Measurements from ENCODE around the gene NR2E1. TPM values are rescaled to one million over a fixed set of nuclear protein-coding genes. Genes with fewer than 3 reads are reported as not detected.

The NR2E1 gene
- total and polyA plus RNA-seq, 7 donors = not detected

GRCh38 chr6:108152446-108152845 is 13.4 kb upstream of the NR2E1 start:
- Histone ChIP-seq H3K36me3 (no peaks in the 10 kb centered on the region), H3K4me3 (no peak overlapping the region), H3K9me3 (peaks cover 0 to 3% (median 0%) of the 10 kb centered on the region in 4 donors), H3K27ac (no peak overlapping the region), H3K4me1 (peaks cover 0 to 7% (median 4%) of the 10 kb centered on the region in 4 donors), H3K27me3 (peaks cover 12 to 98% (median 73%) of the 10 kb centered on the region in 3 donors)
- DNase-seq = no peak
- TF ChIP-seq CTCF (IDR thresholded peaks at IDR 0.05) (no peak), POLR2A (IDR thresholded peaks at IDR 0.05) (no peak), EP300 (IDR thresholded peaks at IDR 0.05) (no peak), POLR2AphosphoS5 (IDR thresholded peaks at IDR 0.05) (no peak)
- intact Hi-C loops (cut with DNase I) = no loop called here
- WGBS, 2 donors = 78 to 84% methylated on average over 4 of the region's 4 CpGs

GRCh38 chr6:108156180-108156937 is 9.5 kb upstream of the NR2E1 start:
- Histone ChIP-seq H3K4me1 (peaks cover 0 to 15% (median 13%) of the 10 kb centered on the region in 4 donors), H3K27ac (no peak overlapping the region), H3K36me3 (no peaks in the 10 kb centered on the region), H3K27me3 (peaks cover 36 to 100% (median 82%) of the 10 kb centered on the region in 3 donors), H3K9me3 (peaks cover 0 to 3% (median 0%) of the 10 kb centered on the region in 4 donors), H3K4me3 (no peak overlapping the region)
- 9 to 15% methylated on average over 10 of the region's 10 CpGs for WGBS, 2 donors
- no peak for DNase-seq
- TF ChIP-seq POLR2AphosphoS5 (IDR thresholded peaks at IDR 0.05) = no peak
- no peak for TF ChIP-seq EP300 (IDR thresholded peaks at IDR 0.05)
- TF ChIP-seq CTCF (IDR thresholded peaks at IDR 0.05) = no peak
- TF ChIP-seq POLR2A (IDR thresholded peaks at IDR 0.05) = no peak
- intact Hi-C loops (cut with DNase I) = no loop called here

DNA sequence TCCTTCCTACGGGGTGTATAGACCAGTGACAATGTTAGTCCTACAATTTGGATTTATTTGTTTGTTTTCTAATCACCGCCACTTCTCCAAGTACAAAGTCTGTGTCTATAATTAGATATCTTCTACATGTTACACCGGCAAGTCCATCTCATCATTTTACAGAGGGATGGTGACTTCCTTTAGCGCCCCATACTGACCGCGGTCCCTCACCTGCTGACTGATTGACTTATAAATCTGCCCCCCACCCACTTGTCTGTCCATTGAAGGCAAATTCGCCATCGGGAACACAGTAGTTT is 8.9 kb upstream of the NR2E1 start:
- DNase-seq = no peak
- TF ChIP-seq EP300 (IDR thresholded peaks at IDR 0.05) = no peak
- no peak for TF ChIP-seq POLR2A (IDR thresholded peaks at IDR 0.05)
- no peak for TF ChIP-seq POLR2AphosphoS5 (IDR thresholded peaks at IDR 0.05)
- no peak for TF ChIP-seq CTCF (IDR thresholded peaks at IDR 0.05)
- Histone ChIP-seq H3K9me3 (peaks cover 0 to 3% (median 0%) of the 10 kb centered on the region in 4 donors), H3K27ac (no peak overlapping the region), H3K36me3 (no peaks in the 10 kb centered on the region), H3K27me3 (peaks cover 42 to 100% (median 87%) of the 10 kb centered on the region in 3 donors), H3K4me3 (no peak overlapping the region), H3K4me1 (peaks cover 0 to 15% (median 13%) of the 10 kb centered on the region in 4 donors)
- 3 to 11% methylated on average over 8 of the region's 8 CpGs for WGBS, 2 donors
- intact Hi-C loops (cut with DNase I) = no loop called here

DNA sequence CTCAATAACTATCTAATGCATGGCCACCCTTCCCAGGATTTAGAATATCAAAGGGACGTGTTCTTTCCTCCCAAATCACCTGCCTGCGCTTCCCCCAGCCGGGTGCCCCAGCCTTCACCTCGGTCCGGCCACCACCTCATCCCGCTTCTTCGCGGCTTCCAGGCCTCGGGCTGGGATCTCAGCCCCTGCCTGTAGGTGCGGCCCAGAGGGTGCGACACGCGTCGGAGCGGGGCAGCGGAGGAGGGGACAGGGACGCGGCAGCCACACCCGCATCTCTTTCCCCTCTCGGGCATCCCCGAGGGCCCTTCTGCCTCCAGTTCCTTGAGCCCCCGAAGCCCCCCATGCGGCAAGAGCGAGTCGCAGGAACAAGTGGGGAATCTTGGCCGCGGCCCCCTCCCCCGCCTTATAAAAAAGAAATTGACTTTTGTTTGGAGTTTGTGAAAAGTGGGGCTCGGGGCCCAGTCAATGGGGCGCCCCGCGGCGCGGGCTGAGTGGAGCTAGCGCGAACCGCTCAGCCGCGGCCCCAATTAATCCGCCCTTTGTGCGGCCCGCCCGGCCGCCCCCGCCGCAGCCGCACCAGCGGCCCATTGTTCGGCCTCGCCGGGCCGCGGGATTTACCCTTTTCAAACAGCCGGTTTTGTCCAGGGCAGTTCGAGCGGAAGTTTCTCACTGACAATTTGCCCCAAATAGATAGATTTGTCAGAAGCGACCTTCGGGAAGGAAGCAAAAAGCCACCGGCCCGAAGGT is 8.4 kb upstream of the NR2E1 start:
- Histone ChIP-seq H3K4me3 (peak overlapping the region in 3 of 4 donors; percentile 12 to 35 (median 25)), H3K27me3 (peaks cover 47 to 100% (median 91%) of the 10 kb centered on the region in 3 donors), H3K4me1 (peaks cover 0 to 15% (median 13%) of the 10 kb centered on the region in 4 donors), H3K9me3 (peaks cover 0 to 3% (median 0%) of the 10 kb centered on the region in 4 donors), H3K27ac (no peak overlapping the region), H3K36me3 (no peaks in the 10 kb centered on the region)
- 2% methylated on average over 60 of the region's 60 CpGs for WGBS, 2 donors
- intact Hi-C loops (cut with DNase I) = no loop called here
- no peak for TF ChIP-seq CTCF (IDR thresholded peaks at IDR 0.05)
- TF ChIP-seq EP300 (IDR thresholded peaks at IDR 0.05) = no peak
- no peak for TF ChIP-seq POLR2AphosphoS5 (IDR thresholded peaks at IDR 0.05)
- no peak for TF ChIP-seq POLR2A (IDR thresholded peaks at IDR 0.05)
- DNase-seq = no peak
